ENCODE data around the gene CBFA2T2.

- no peak for TF ChIP-seq CTCF (conservative IDR thresholded peaks at IDR 0.05; ENCODE audit: low read length)
- TF ChIP-seq EZH2phosphoT487 (IDR thresholded peaks at IDR 0.05; ENCODE audit: borderline replicate concordance), result no peak
Observed at GRCh38 chr20:33606118-33606771, 116.3 kb downstream of the CBFA2T2 start.

Measured in Loucy (cell line).